MM.1S (cell line): ENCODE data around the gene NDUFS6.

Experiments
- CTCF ChIP-seq: fragments of 300-600 bp; sonication (generic); IDR thresholded peaks from 2 replicates; pipeline ENCODE4 v1.5.1; 2016; ENCODE audit warnings: antibody characterized with exemption, low read length, mixed read lengths
- EZH2 ChIP-seq: fragments of 300-600 bp; sonication (generic); optimal IDR thresholded peaks from 2 replicates; pipeline ENCODE3; 2017; ENCODE audit warnings: low read depth, mild to moderate bottlenecking, antibody characterized with exemption, low read length, mixed read lengths
- EZH2phosphoT487 ChIP-seq: fragments of 300-600 bp; sonication (generic); IDR thresholded peaks from 2 replicates; pipeline ENCODE4 v1.6.1; 2018; ENCODE audit warnings: antibody characterized with exemption, low read length

GRCh38 chr5:1820926-1821325 is 19.7 kb downstream of the NDUFS6 start:
- TF ChIP-seq CTCF: no peak
- TF ChIP-seq EZH2: no peak
- no peak for TF ChIP-seq EZH2phosphoT487
